Tibial nerve (tissue), 4 donors: ENCODE results near the gene OR5A1. TPM values are rescaled to one million over a fixed set of nuclear protein-coding genes. Genes with fewer than 3 reads are reported as not detected.

Source experiments
- DNase-seq, 2 donors: peaks; one replicate each; pipeline ENCODE4 v3.0.0-alpha.2; 2019; ENCODE audit warnings: low spot score in 2 of 2
- H3K27ac ChIP-seq, 4 donors: fragments of 200-600 bp; sonication (generic) in 3 of 4; one replicate each; pipeline ENCODE4 v1.5.1; 2017 to 2019; ENCODE audit warnings: mild to moderate bottlenecking in 1 of 4
- H3K27me3 ChIP-seq, 2 donors: fragments of 200-600 bp; sonication (generic) in 1 of 2; one replicate each; pipeline versions ENCODE4 v1.5.1 to v1.6.0; 2017 to 2019
- H3K36me3 ChIP-seq, 3 donors: fragments of 200-600 bp; sonication (generic); one replicate each; pipeline ENCODE4 v1.5.1; 2018 to 2019
- H3K4me1 ChIP-seq, 4 donors: fragments of 200-600 bp; sonication (generic) in 3 of 4; one replicate each; pipeline ENCODE4 v1.5.1; 2017 to 2019
- H3K4me3 ChIP-seq, 4 donors: fragments of 200-600 bp; sonication (generic) in 3 of 4; one replicate each; pipeline ENCODE4 v1.5.1; 2017 to 2019; ENCODE audit warnings: mild to moderate bottlenecking in 1 of 4, moderate library complexity in 1 of 4
- H3K9me3 ChIP-seq, 4 donors: fragments of 200-600 bp; sonication (generic) in 3 of 4; one replicate each; pipeline ENCODE4 v1.5.1; 2017 to 2019
- CTCF ChIP-seq, 5 experiments: fragments of 200-600 bp in 3 of 5; fragments of 450-650 bp in 2 of 5; sonication (generic) in 3 of 5; IDR thresholded peaks; one replicate each; pipeline ENCODE4 v1.5.1; 2016 to 2019; ENCODE audit warnings: antibody characterized with exemption in 5 of 5, mild to moderate bottlenecking in 3 of 5, moderate library complexity in 2 of 5
- EP300 ChIP-seq, 2 donors: sonication (generic); formaldehyde crosslinking; IDR thresholded peaks; one replicate each; pipeline ENCODE4 v1.6.1; 2017; ENCODE audit warnings: antibody characterized with exemption in 2 of 2, mild to moderate bottlenecking in 1 of 2
- POLR2A ChIP-seq, 2 donors: fragments of 450-650 bp; IDR thresholded peaks; one replicate each; pipeline ENCODE4 v1.6.1; 2017; ENCODE audit warnings: antibody characterized with exemption in 2 of 2, mild to moderate bottlenecking in 2 of 2, moderate library complexity in 2 of 2
- WGBS, 2 donors: methylation state at CpG; one replicate each; pipeline ENCODE4 v1.1.5; 2018; 5-methylcytosine and 5-hydroxymethylcytosine counted together
- total RNA-seq, 4 donors: library from RNA; depleted of rRNA; stranded (reverse); fragments of >200 nt; gene quantifications; one replicate each; pipeline ENCODE4 v1.1.0, GENCODE V29; 2016

The OR5A1 gene
- not detected for total RNA-seq

GRCh38 chr11:59436169-59436568 is at the start of gene OR5A1:
Gene OR5A1 (plus strand): TSS chr11:59436469. CDS start chr11:59443169, 6,700 bp downstream.
- no peaks in the 10 kb centered on the region for H3K9me3 ChIP-seq
- no peaks in the 10 kb centered on the region for H3K27me3 ChIP-seq
- no peaks in the 10 kb centered on the region for H3K4me1 ChIP-seq
- no peaks in the 10 kb centered on the region for H3K36me3 ChIP-seq
- TF ChIP-seq CTCF (IDR thresholded peaks at IDR 0.05) (no peak), EP300 (IDR thresholded peaks at IDR 0.05) (no peak), POLR2A (IDR thresholded peaks at IDR 0.05) (no peak)
- 62 to 77% methylated on average over 3 of the region's 3 CpGs for WGBS, 2 donors
- H3K27ac ChIP-seq: no peak within 1 kb of the TSS
- no peak within 1 kb of the TSS for H3K4me3 ChIP-seq
- DNase-seq: no peak

- Histone ChIP-seq H3K4me3 (no peak overlapping the region), H3K27me3 (no peaks in the 10 kb centered on the region), H3K9me3 (no peaks in the 10 kb centered on the region), H3K36me3 (no peaks in the 10 kb centered on the region), H3K4me1 (no peaks in the 10 kb centered on the region), H3K27ac (no peak overlapping the region)
- TF ChIP-seq POLR2A (IDR thresholded peaks at IDR 0.05): no peak
- no peak for TF ChIP-seq EP300 (IDR thresholded peaks at IDR 0.05)
- no peak for TF ChIP-seq CTCF (IDR thresholded peaks at IDR 0.05)
- DNase-seq: no peak
Measured at GRCh38 chr11:59394186-59394585, 42.1 kb upstream of the OR5A1 start.

GRCh38 chr11:59400461-59401261 is 35.6 kb upstream of the OR5A1 start:
- DNase-seq: no peak
- H3K27ac ChIP-seq: no peak overlapping the region
- H3K4me3 ChIP-seq: no peak overlapping the region
- H3K27me3 ChIP-seq: no peaks in the 10 kb centered on the region
- 61 to 75% methylated on average over 3 of the region's 3 CpGs for WGBS, 2 donors
- H3K9me3 ChIP-seq: peaks cover 0 to 4% (median 0%) of the 10 kb centered on the region in 4 donors
- TF ChIP-seq EP300 (IDR thresholded peaks at IDR 0.05) (no peak), CTCF (IDR thresholded peaks at IDR 0.05) (no peak), POLR2A (IDR thresholded peaks at IDR 0.05) (no peak)
- H3K36me3 ChIP-seq: no peaks in the 10 kb centered on the region
- no peaks in the 10 kb centered on the region for H3K4me1 ChIP-seq

GRCh38 chr11:59401262-59401552 is 35.1 kb upstream of the OR5A1 start:
- H3K9me3 ChIP-seq: peaks cover 0 to 4% (median 0%) of the 10 kb centered on the region in 4 donors
- no peak for DNase-seq
- H3K4me1 ChIP-seq: no peaks in the 10 kb centered on the region
- no peak overlapping the region for H3K27ac ChIP-seq
- TF ChIP-seq CTCF (IDR thresholded peaks at IDR 0.05) (no peak), POLR2A (IDR thresholded peaks at IDR 0.05) (no peak), EP300 (IDR thresholded peaks at IDR 0.05) (no peak)
- no peaks in the 10 kb centered on the region for H3K36me3 ChIP-seq
- H3K27me3 ChIP-seq: no peaks in the 10 kb centered on the region
- whole genome bisulfite sequencing, 2 donors: 57 to 67% methylated on average over 2 of the region's 2 CpGs
- H3K4me3 ChIP-seq: no peak overlapping the region

- H3K4me3 ChIP-seq: no peak overlapping the region
- no peak overlapping the region for H3K27ac ChIP-seq
- no peaks in the 10 kb centered on the region for H3K4me1 ChIP-seq
- no peak for DNase-seq
- H3K27me3 ChIP-seq: no peaks in the 10 kb centered on the region
- no peaks in the 10 kb centered on the region for H3K36me3 ChIP-seq
- H3K9me3 ChIP-seq: peaks cover 0 to 4% (median 0%) of the 10 kb centered on the region in 4 donors
- TF ChIP-seq POLR2A (IDR thresholded peaks at IDR 0.05) (no peak), CTCF (IDR thresholded peaks at IDR 0.05) (no peak), EP300 (IDR thresholded peaks at IDR 0.05) (no peak)
Measured at GRCh38 chr11:59403546-59403945, 32.7 kb upstream of the OR5A1 start.
